Gastroesophageal sphincter (tissue), 4 donors: Measurements from ENCODE around the gene RETSAT. TPM values are rescaled to one million over a fixed set of nuclear protein-coding genes. Genes with fewer than 3 reads are reported as not detected.
A peak's percentile ranks its signal among the peaks of the same experiment; 100 is the strongest.

Experiments
- ATAC-seq: fragments of 150-250 bp; one replicate; pipeline ENCODE4 v1.9.1; 2016; ENCODE audit warnings: mild to moderate bottlenecking, moderate library complexity
- H3K27ac ChIP-seq, 4 donors: fragments of 200-600 bp; sonication (generic) in 3 of 4; 1 replicate in 3 of 4; 2 replicates in 1 of 4; pipeline ENCODE4 v1.5.1; 2016 to 2019
- H3K27me3 ChIP-seq: fragments of 200-600 bp; sonication (generic); one replicate; pipeline ENCODE4 v1.5.1; 2019
- H3K36me3 ChIP-seq, 2 donors: fragments of 200-600 bp; sonication (generic); one replicate each; pipeline ENCODE4 v1.5.1; 2019; ENCODE audit warnings: control low read depth in 1 of 2
- H3K4me1 ChIP-seq, 3 donors: fragments of 200-600 bp; sonication (generic); 1 replicate in 2 of 3; 2 replicates in 1 of 3; pipeline ENCODE4 v1.5.1; 2016 to 2019; ENCODE audit warnings: control low read depth in 2 of 3
- H3K4me3 ChIP-seq, 2 donors: fragments of 200-600 bp; sonication (generic); one replicate each; pipeline ENCODE4 v1.5.1; 2019; ENCODE audit warnings: mild to moderate bottlenecking in 1 of 2, moderate library complexity in 1 of 2
- H3K9me3 ChIP-seq, 3 donors: fragments of 200-600 bp; sonication (generic); one replicate each; pipeline ENCODE4 v1.5.1; 2017 to 2019; ENCODE audit warnings: control low read depth in 2 of 3
- EP300 ChIP-seq: sonication (generic); formaldehyde crosslinking; IDR thresholded peaks from one replicate; pipeline ENCODE4 v1.6.1; 2017; ENCODE audit warnings: antibody characterized with exemption, mild to moderate bottlenecking
- POLR2A ChIP-seq, 2 donors: fragments of 450-650 bp; IDR thresholded peaks; one replicate each; pipeline ENCODE4 v1.6.1; 2017; ENCODE audit warnings: antibody characterized with exemption in 2 of 2, mild to moderate bottlenecking in 2 of 2, moderate library complexity in 1 of 2
- POLR2AphosphoS5 ChIP-seq: sonication (generic); formaldehyde crosslinking; IDR thresholded peaks from one replicate; pipeline ENCODE4 v1.6.1; 2017; ENCODE audit warnings: antibody characterized with exemption
- WGBS, 2 donors: methylation state at CpG; one replicate each; pipeline ENCODE4 v1.1.5; 2018; ENCODE audit warnings: low coverage in 1 of 2; 5-methylcytosine and 5-hydroxymethylcytosine counted together
- total RNA-seq, 4 donors: library from RNA; depleted of rRNA; stranded (reverse); fragments of >200 nt; gene quantifications; one replicate each; pipeline ENCODE4 v1.1.0, GENCODE V29; 2016
- TF ChIP-seq, protein P1 (sequence below), 4 experiments: fragments of 200-600 bp in 2 of 4; fragments of 450-650 bp in 2 of 4; sonication (generic) in 1 of 4; IDR thresholded peaks; one replicate each; pipeline ENCODE4 v1.5.1; 2017 to 2019; ENCODE audit warnings: antibody characterized with exemption in 4 of 4, mild to moderate bottlenecking in 2 of 4, moderate library complexity in 2 of 4

Gene RETSAT
- total RNA-seq, 4 donors from 2014 or later = 29.5 to 61.8 (median 44.9) TPM

DNA sequence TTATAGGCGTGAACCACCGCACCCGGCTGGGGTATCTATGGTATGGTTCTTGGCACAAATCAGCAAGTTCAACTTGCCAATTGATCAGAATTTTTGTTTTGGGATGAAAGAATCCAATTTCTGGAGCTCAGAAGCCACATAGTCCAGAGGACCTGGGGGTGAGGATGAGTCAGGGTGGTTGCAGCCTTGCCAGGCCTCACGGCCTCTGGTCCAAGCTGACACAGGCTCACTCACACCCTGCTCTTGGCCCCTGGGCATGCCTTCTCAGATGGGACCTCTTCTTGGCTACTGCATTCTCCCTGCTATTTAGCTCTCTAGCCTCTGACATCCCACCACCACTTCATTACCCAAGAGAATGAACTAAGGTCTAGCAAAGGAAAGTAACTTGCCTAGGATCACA lies 39.5 kb upstream of the RETSAT start:
- H3K27me3 ChIP-seq = no peaks in the 10 kb centered on the region
- peaks cover 0 to 33% (median 0%) of the 10 kb centered on the region in 3 donors for H3K4me1 ChIP-seq
- 33% methylated on average over 1 of the region's 4 CpGs; no CpG with 5 or more reads in 1 of the 2 donors for WGBS, 2 donors
- no peaks in the 10 kb centered on the region for H3K9me3 ChIP-seq
- no peak for TF ChIP-seq POLR2A (IDR thresholded peaks at IDR 0.05)
- no peak for TF ChIP-seq POLR2AphosphoS5
- no peak for TF ChIP-seq EP300
- ATAC-seq = no peak
- no peak overlapping the region for H3K27ac ChIP-seq
- no peak overlapping the region for H3K4me3 ChIP-seq
- H3K36me3 ChIP-seq = peaks cover 0 to 58% of the 10 kb centered on the region in 2 donors

DNA sequence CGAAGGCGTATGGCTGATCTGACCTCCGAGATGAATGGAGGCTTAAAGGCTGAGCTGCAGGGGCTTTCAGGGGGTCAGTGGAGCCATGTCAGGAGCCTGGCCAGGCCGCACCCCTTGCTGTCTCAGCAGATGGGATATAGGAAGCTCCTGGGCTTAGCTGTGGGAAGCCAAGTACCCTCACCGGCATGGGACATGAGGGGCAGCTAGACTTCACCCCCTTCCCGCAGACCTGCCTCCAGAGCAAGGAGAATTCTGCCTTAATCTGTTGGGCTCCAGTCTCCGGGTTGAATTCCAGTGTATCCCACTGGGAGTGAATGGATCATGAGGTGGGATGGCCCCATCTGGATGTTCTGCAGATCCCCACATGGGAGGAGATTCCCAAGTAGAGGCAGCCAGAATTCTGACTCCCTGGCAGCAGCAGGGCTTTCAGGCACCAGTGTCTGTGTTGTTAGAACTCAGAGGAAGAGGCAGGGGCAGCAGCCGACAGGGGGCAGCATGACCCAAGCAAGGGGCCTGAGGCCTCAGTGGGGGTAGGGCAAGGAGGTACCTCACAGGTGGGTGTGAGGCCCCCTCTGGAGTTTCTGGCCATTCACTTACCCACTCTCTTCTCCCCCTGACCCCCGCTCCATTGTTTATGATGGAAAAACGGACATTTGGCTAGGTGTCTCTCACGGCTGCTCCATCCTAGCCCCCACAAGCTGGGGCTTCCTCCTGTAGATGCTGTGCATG lies 36.8 kb upstream of the RETSAT start:
- WGBS, 2 donors = 63% methylated on average over 4 of the region's 11 CpGs; no CpG with 5 or more reads in 1 of the 2 donors
- Histone ChIP-seq H3K27me3 (no peaks in the 10 kb centered on the region), H3K4me1 (peaks cover 0 to 13% (median 0%) of the 10 kb centered on the region in 3 donors), H3K4me3 (no peak overlapping the region), H3K9me3 (no peaks in the 10 kb centered on the region), H3K27ac (no peak overlapping the region), H3K36me3 (peaks cover 0 to 83% of the 10 kb centered on the region in 2 donors)
- TF ChIP-seq POLR2A (IDR thresholded peaks at IDR 0.05) = no peak
- TF ChIP-seq, protein P1, sequence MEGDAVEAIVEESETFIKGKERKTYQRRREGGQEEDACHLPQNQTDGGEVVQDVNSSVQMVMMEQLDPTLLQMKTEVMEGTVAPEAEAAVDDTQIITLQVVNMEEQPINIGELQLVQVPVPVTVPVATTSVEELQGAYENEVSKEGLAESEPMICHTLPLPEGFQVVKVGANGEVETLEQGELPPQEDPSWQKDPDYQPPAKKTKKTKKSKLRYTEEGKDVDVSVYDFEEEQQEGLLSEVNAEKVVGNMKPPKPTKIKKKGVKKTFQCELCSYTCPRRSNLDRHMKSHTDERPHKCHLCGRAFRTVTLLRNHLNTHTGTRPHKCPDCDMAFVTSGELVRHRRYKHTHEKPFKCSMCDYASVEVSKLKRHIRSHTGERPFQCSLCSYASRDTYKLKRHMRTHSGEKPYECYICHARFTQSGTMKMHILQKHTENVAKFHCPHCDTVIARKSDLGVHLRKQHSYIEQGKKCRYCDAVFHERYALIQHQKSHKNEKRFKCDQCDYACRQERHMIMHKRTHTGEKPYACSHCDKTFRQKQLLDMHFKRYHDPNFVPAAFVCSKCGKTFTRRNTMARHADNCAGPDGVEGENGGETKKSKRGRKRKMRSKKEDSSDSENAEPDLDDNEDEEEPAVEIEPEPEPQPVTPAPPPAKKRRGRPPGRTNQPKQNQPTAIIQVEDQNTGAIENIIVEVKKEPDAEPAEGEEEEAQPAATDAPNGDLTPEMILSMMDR (IDR thresholded peaks at IDR 0.05) = peak in 3 of 4 experiments; percentile 56 to 78 (median 57)
- peak; percentile 57 for ATAC-seq

DNA sequence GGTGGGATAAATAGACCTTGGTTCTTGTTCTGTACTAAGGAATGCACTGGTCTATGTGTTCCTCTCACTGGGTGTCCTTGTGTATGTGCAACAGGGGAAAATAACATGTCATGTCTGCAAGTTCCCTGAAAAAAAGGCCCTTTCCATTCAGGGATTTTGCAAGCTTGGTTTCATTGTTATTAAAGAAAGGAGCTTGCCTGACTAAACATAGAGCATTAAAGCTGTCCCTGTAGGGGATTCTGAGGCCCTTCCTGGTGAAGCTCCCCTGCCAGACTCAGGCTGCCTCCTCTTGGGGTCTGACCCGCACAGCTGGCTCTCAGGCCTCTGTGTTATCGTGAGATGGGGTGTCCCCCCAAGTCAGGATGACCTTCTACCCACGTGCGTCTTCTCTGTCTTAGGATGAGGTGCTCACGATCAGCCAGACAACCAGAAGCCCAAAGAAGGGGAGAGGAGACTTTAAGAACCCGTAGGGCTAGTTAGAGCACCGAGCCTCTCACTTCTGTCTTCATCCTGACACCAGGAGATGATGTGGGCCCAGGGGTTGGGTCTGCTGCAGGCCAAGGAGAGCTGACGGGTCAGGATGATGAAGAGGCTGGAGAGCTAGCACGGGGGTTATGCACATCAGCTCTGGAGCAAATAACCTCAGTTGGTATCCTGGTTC lies 34.7 kb upstream of the RETSAT start:
- Histone ChIP-seq H3K27ac (no peak overlapping the region), H3K9me3 (no peaks in the 10 kb centered on the region), H3K27me3 (no peaks in the 10 kb centered on the region), H3K36me3 (peaks cover 0 to 93% of the 10 kb centered on the region in 2 donors), H3K4me3 (no peak overlapping the region), H3K4me1 (peaks cover 0 to 3% (median 0%) of the 10 kb centered on the region in 3 donors)
- 92% methylated on average over 2 of the region's 9 CpGs; no CpG with 5 or more reads in 1 of the 2 donors for WGBS, 2 donors
- ATAC-seq = no peak
- TF ChIP-seq EP300 = no peak
- no peak for TF ChIP-seq POLR2AphosphoS5
- no peak for TF ChIP-seq POLR2A (IDR thresholded peaks at IDR 0.05)
- TF ChIP-seq, protein P1 (IDR thresholded peaks at IDR 0.05) = no peak

DNA sequence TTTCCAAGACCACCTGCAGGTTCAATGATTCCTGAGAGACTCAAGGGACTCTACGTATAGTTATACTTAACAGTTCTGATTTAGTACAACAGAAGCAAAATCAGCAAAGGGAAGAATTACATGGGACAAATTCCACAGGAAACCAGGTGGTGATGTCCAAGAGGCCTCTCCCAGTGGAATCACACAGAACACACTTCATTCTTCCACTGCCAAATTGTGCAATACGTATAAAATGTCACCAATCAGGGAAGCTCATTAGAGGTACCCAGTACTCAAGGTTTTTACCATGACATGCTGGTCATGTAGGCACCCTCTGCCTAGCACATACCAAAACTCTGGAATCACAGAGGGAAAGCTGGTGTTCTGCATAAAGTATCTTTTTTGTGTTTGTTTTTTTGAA lies 33.4 kb upstream of the RETSAT start:
- WGBS, 2 donors = 61 to 77% methylated on average over 2 of the region's 2 CpGs
- Histone ChIP-seq H3K9me3 (no peaks in the 10 kb centered on the region), H3K27ac (no peak overlapping the region), H3K4me1 (no peaks in the 10 kb centered on the region), H3K36me3 (peaks cover 0 to 99% of the 10 kb centered on the region in 2 donors), H3K4me3 (no peak overlapping the region), H3K27me3 (no peaks in the 10 kb centered on the region)
- TF ChIP-seq POLR2A (IDR thresholded peaks at IDR 0.05) (no peak), POLR2AphosphoS5 (no peak), EP300 (no peak)
- TF ChIP-seq, protein P1 (IDR thresholded peaks at IDR 0.05) = no peak
- ATAC-seq = no peak

DNA sequence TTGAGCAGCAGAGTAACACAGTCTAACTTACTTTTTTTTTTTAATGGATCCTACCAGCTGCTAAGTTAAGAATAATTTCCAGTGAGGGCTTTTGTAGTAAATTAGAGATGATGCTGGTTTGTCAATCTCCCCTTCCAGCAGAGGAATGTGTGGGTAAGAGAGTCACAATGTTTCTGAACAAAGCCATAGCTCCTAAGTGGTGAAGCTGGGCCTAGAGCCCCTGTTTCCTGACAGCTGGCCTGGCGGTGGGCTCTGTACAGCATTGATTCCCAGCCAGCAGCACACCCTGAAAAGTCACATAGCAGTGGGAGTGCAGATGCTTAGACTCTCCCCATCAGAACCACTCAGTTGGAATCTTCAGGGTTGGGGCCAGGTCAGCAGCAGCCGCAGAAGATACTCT lies 31.4 kb upstream of the RETSAT start:
- Histone ChIP-seq H3K4me1 (no peaks in the 10 kb centered on the region), H3K36me3 (peaks cover 0 to 90% of the 10 kb centered on the region in 2 donors), H3K27ac (no peak overlapping the region), H3K27me3 (no peaks in the 10 kb centered on the region), H3K4me3 (no peak overlapping the region), H3K9me3 (no peaks in the 10 kb centered on the region)
- 100% methylated on average over 1 of the region's 2 CpGs; no CpG with 5 or more reads in 1 of the 2 donors for WGBS, 2 donors
- TF ChIP-seq EP300 = no peak
- TF ChIP-seq, protein P1 (IDR thresholded peaks at IDR 0.05) = no peak
- ATAC-seq = no peak
